Right forelimb (tissue), 1 donor: ENCODE results near the gene NOS1AP.
A peak's percentile ranks its signal among the peaks of the same experiment; 100 is the strongest.
"Not testable (repeated sequence)": the region's sequence is repeated elsewhere in the genome, so short reads cannot be mapped to it uniquely, and the experiment has no call there.

ENCODE experiments used
- DNase-seq: peaks from one replicate; pipeline ENCODE4 v3.0.0-alpha.2; 2018

NOS1AP gene

GRCh38 chr1:162197041-162197531 lies 127.6 kb downstream of the NOS1AP start:
- DNase-seq, result no peak

GRCh38 chr1:162197615-162198421 lies 128.3 kb downstream of the NOS1AP start:
- DNase-seq, result no peak

DNA sequence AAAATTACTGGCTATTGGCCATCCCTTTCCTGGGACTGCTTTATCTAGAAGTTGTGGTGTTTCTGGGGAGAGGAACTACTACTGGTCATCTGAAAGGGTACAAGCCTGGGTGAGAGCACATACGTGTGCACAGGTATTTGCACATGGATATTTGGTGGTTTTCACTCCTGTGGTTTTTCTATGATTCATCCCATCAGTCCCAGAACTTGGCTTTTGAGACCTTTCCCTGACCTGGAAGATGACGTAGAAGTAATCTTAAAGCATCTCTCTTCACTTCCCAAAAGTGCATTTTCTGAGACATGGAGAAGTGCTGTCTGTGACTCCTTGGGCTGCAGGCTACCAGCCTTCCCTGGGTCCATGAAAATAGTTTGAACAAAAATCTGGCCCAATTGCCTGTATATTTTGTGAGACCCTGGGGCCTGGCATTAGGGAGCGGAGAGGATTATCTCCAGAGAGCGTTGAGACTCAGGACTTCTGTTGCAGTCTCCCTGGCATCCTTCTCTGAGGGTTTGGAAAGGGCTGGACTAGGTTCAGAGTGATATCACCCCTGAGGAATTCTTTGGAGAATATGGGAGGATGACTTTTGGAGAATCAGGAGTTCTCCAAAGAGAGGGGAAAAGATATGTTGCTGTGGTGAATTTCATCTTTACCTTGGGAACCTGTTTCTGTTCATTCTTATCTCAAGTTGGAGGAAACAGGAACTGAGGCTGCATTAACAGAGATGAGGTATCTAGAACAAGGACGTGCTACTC lies 130.8 kb downstream of the NOS1AP start:
- DNase-seq, result no peak

- DNase-seq, result not testable (repeated sequence)
These were observed 131.6 kb downstream of the NOS1AP start for GRCh38 chr1:162201062-162201461.

- DNase-seq, result no peak
These were observed 134.8 kb downstream of the NOS1AP start for GRCh38 chr1:162204129-162204822.

GRCh38 chr1:162204823-162205155 lies 135.3 kb downstream of the NOS1AP start:
- DNase-seq, result no peak

DNA sequence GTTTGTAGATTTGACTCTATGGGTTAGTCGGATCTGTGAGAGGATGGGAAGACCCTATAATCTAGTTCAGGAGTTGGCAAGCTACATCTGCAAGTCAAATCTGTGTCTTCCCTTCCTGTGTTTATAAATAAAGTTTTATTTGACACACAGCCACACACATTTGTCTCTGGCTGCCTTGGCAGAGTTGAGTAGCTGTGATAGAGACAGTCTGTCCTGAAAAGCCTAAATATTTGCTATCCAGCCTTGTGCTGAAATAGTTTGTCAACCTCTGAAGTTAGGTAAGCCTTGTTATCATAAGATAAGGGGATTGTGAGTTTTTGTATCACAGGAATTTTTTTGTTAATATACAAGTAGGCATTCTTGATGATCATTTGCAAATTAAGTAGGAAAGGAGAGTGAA lies 136.8 kb downstream of the NOS1AP start:
- DNase-seq, result no peak

DNA sequence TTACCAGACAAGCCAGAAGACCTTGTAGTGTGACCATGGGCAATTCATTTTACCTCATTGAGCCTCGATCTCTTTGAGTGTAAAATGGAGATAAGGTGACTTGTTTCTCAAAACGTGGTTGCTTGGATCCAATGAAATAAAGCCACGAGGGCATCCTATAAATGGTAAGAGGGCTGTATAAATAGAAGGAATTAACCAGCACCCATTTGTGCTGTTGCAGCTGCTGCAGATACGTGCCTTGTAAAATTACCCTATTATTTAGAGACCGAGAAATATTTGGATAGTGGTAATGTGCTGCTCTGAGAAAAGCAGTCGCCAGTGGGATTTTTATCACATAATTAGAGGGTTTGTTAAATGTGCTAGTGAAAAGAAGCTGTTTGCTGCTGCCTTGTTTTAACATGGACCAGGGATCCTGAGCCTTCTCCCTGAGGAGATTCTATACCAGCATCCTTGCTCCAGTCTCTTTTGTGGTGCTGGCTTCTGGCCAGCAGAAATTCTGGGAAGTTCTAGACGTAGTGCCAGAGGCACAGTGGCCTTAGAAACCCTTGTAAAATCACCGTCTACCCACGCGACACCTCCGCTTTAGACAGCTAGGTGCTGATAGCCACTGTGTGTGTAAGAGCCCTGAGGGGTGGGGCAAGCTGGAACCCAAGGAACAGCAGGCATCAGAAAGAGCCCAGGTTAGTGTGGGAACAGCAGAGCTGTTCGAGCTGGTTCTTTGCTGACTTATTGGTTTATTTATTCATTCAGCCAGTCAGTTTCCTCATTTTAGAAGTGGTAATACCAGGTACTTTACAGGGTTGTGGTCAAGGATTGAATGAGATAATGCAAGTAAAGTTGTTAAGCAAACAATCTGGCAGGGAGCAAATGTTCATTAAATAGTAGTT lies 137.5 kb downstream of the NOS1AP start:
- DNase-seq, result no peak

GRCh38 chr1:162207862-162208261 lies 138.4 kb downstream of the NOS1AP start:
- DNase-seq, result no peak

- DNase-seq, result no peak
These were observed 140.7 kb downstream of the NOS1AP start for GRCh38 chr1:162210196-162210595.

GRCh38 chr1:162212713-162213112 lies 143.2 kb downstream of the NOS1AP start:
- DNase-seq, result no peak

GRCh38 chr1:162213281-162213912 lies 143.9 kb downstream of the NOS1AP start:
- DNase-seq, result peak; percentile 65

DNA sequence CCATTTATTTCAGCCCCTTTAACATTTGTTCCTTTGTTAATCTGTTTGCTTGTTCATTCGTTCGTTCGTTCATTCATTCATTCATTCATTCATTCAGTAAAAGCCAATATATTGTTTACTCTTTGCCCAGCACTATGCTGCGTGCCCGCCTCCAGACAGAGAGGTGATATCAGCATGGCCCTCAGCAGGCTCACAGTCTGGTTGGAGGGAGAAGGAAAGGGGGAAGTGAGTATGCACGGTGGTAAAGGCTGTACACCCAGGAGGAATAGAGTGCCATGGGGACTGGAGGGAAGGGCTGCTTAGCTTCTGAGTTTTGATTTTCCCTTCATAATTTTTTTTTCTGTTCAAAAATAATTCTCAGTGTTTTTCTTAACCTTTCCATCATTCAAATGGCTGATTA lies 144.7 kb downstream of the NOS1AP start:
- DNase-seq, result no peak

DNA sequence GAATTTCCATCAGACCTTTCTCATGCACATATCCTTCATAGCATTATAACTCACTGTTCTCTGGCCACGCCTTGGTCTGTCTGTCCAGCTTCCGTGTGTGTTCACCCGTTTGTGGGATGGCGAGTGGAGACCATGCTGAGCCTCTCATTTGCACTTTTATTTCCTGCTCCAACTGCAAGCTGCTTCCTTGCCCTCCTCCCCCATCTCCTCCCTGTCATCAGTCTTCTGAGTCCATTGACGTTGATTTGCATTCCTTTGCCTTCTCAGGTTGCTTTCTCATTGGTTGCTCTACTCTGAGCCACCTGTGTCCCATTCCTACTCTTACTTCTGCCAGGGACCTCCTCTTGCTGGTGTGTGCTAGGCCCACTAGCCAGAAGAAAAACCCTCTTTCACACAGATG lies 146.4 kb downstream of the NOS1AP start:
- DNase-seq, result no peak

DNA sequence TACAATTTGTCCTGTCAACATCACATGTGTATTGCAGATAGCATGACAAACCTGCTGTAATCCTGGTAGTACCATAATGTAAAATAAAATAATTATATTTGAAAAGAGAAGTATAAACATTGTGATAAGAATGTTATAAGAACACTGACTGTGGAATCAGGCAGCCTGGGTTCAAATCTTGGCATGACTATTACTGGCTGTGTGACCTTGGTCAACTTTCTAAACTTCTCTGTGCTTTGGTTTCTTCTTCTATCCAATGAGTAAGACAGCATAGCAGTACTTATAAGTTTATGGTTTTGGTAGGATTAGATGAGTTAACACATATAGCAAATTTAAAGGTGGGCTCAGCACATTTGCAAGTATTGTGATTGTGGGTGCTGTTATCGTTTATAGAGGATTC lies 147.1 kb downstream of the NOS1AP start:
- DNase-seq, result no peak

DNA sequence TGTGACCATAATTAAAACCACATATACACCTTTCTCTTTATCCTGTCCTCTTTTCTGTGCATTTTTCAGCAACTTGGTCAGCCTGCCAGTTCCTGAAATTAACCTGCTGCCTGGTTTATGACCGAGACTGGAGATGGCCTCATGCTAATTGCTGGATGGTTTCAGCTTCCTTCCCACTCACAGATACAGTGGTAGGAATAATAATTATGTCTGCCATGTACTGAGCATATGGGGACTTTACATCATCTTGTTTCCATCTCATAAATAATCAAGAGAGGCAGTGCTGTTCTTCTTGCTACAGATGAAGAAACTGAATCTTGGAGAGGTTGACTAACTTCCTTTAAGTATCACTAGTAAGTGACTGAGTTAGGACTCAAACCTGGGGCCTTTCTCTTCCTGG lies 148.2 kb downstream of the NOS1AP start:
- DNase-seq, result no peak

DNA sequence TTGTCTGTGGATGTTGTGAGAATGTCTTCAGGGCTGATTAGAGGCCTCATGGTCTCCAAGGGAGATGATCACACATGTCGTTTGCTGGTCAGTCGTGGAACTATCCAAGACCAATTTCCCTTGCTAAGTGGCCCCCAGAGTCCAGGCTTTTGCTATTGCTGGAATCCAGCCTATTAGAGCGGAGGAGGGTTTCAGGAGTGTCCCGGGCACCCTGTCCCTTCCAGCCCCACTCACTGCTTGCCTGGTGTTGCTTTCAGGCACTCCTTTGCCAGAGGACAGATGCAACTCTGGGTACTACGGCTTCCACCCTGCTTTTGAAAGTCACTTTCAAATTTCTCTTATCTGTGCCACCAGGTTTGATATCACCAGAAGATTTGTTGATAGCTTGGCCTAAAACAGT lies 149.1 kb downstream of the NOS1AP start:
- no peak for DNase-seq

DNA sequence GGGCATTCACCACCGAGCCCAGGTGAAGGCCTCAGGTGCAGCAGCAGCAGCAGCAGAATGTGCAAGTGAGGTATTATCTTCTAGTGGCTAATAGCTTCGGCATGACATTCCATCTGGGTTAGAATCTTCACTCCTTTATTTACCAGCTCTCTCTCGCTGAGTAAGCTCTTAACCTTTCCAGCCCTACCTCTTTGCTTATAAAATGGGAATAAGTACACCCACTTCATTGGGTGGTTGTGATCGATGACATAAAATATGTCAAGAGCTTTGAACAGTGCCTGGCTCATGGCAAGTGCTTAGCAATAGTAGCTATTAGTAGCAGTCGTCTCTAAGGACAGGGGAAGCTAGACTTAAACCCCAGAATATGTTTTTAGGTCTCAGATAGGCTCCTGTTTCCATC lies 149.5 kb downstream of the NOS1AP start:
- DNase-seq, result no peak

DNA sequence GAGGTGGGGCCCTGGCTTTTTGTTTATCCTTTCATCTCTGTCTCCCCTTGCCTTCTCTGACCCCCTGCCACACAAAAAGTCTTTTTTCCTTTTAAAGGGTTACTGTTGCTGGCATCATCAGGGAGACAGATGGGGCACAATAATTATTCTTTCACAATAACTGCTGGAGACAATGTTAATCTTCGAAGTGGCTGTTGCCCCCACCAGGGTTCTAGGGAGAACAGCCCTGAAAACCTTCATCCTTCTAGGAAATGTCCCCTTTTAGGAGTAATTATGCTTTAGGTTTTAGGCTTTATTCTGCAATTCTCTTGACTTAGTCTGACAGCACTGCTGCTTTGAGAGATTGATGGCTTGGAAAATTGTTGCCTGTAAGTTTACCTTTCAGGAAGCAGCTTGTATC lies 150.0 kb downstream of the NOS1AP start:
- no peak for DNase-seq

DNA sequence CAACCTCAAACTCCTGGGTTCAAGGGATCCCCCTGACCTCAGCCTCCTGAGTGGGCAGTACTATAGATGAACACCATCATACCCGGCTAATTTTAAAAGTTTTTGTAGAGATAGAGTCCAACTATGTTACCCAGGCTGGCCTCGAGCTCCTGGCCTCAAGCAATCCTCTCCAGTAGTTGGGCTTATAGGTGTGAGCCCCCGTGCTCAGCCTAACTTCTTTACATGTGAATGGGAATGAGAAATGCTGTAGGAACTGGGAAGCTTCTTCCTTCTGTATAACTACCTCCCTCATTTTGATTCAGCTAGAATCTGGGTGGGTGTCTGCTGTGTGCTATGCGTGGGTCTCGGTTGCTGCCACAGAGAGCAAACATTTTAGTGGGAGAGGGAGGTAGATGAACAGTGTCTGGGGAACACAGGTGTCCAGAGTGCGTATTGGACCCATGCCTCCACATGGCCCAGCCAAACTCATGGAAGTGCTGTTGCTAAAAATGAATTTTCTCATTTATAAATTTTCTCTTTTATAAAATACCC lies 150.6 kb downstream of the NOS1AP start:
- DNase-seq, result no peak

GRCh38 chr1:162222014-162222413 lies 152.5 kb downstream of the NOS1AP start:
- no peak for DNase-seq

DNA sequence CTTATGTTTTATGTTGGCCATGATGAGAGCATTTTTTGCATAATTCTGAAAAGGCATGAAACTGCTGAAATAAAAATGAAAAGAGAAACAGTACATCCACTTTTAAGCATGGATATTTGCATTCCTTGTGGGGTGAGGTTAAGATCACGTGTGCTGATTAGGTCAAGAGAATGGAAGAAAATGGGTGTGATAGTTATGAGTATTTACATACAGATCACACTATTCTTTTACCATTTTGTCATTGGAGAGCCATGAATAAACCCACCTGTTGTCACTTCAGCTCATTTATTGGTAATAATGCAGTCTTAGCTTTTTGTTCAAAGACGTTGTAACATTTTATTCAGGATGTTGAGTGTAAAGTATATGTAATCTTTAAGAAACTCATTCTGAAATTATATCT lies 153.2 kb downstream of the NOS1AP start:
- DNase-seq, result no peak
